Common myeloid progenitor, CD34-positive (primary cell): Measurements from ENCODE around the gene FGFRL1.

Experiments
- CTCF ChIA-PET: fragments of 350-600 bp; sonication (Branson Sonifier 250); formaldehyde crosslinking; loops from one replicate; lab custom pipeline; 2021; ENCODE audit warnings: antibody characterized with exemption; lab: Charles Lee
- POLR2A ChIA-PET: fragments of 350-600 bp; sonication (Branson Sonifier 250); formaldehyde crosslinking; loops from one replicate; lab custom pipeline; 2021; ENCODE audit warnings: antibody characterized with exemption; lab: Charles Lee
- DNase-seq, 3 donors: peaks; one replicate each; pipeline versions ENCODE4 v3.0.0 to v3.0.0-alpha.2; 2013
- H3K27ac ChIP-seq, 2 experiments: 1 replicate in 1 of 2; 2 replicates in 1 of 2; pipeline ENCODE4 v1.7.0; 2013; ENCODE audit warnings: inconsistent platforms in 2 of 2, low read length in 2 of 2, mild to moderate bottlenecking in 2 of 2, low read depth in 1 of 2, moderate library complexity in 1 of 2; ENCODE audit not compliant: severe bottlenecking in 2 of 2, insufficient read depth in 1 of 2, poor library complexity in 1 of 2
- H3K27me3 ChIP-seq, 5 experiments: replicated peaks in 2 of 5; 1 replicate in 3 of 5; 2 replicates in 2 of 5; pipeline versions ENCODE4 v1.6.1 to v1.7.0; 2013; ENCODE audit warnings: low read length in 4 of 5, mild to moderate bottlenecking in 2 of 5, moderate library complexity in 2 of 5, inconsistent platforms in 1 of 5; ENCODE audit not compliant: insufficient read depth in 5 of 5, control insufficient read depth in 4 of 5
- H3K36me3 ChIP-seq, 4 experiments: 1 replicate in 2 of 4; 2 replicates in 2 of 4; pipeline versions ENCODE4 v1.6.1 to v1.7.0; 2013; ENCODE audit warnings: low read length in 3 of 4, control low read depth in 1 of 4, mild to moderate bottlenecking in 1 of 4; ENCODE audit not compliant: control insufficient read depth in 4 of 4, insufficient read depth in 4 of 4
- H3K4me1 ChIP-seq, 4 experiments: 1 replicate in 3 of 4; 2 replicates in 1 of 4; pipeline versions ENCODE4 v1.6.1 to v1.7.1; 2013; ENCODE audit warnings: low read length in 3 of 4, mild to moderate bottlenecking in 3 of 4, control low read depth in 1 of 4, inconsistent platforms in 1 of 4, moderate library complexity in 1 of 4; ENCODE audit not compliant: control insufficient read depth in 4 of 4, insufficient read depth in 4 of 4; ENCODE audit errors: control extremely low read depth in 1 of 4
- H3K4me3 ChIP-seq, 7 experiments: 1 replicate in 4 of 7; 2 replicates in 3 of 7; pipeline versions ENCODE4 v1.5.1 to v1.7.0; 2013; ENCODE audit warnings: mild to moderate bottlenecking in 7 of 7, low read length in 6 of 7, moderate library complexity in 6 of 7, inconsistent platforms in 2 of 7, low read depth in 2 of 7, control low read depth in 1 of 7; ENCODE audit not compliant: insufficient read depth in 4 of 7, control insufficient read depth in 1 of 7; ENCODE audit errors: extremely low read depth in 1 of 7
- H3K9me3 ChIP-seq, 5 experiments: 1 replicate in 4 of 5; 2 replicates in 1 of 5; pipeline versions ENCODE4 v1.6.1 to v1.7.1; 2013; ENCODE audit warnings: low read length in 4 of 5, mild to moderate bottlenecking in 2 of 5, inconsistent platforms in 1 of 5, low read depth in 1 of 5, moderate library complexity in 1 of 5; ENCODE audit not compliant: control insufficient read depth in 4 of 5, insufficient read depth in 2 of 5; ENCODE audit errors: control extremely low read depth in 1 of 5
- WGBS: methylation state at CpG from one replicate; pipeline ENCODE4 v1.1.5; 2013; ENCODE audit not compliant: insufficient coverage; 5-methylcytosine and 5-hydroxymethylcytosine counted together

Gene FGFRL1

DNA sequence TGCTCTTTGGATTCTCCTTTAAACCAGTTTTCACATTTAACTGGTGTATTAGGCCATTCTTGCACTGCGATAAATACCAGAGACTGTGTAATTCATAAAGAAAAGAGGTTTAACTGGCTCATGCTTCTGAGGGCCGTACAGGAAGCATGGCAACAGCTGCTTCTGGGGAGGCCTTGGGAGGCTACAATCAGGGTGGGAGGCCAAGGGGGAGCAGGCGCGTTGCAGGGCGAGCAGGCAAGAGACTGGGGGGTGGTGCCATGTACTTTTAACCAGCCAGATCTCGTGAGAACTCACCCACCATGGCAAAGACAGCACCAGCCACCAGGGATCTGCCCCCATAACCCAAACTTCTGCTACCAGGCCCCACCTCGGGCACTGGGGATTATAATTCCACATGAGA, 63.8 kb downstream of the FGFRL1 start:
- Histone ChIP-seq H3K4me3 (no peak overlapping the region), H3K9me3 (peaks cover 0 to 3% (median 0%) of the 10 kb centered on the region in 5 experiments), H3K4me1 (peaks cover 0 to 3% (median 1%) of the 10 kb centered on the region in 4 experiments), H3K36me3 (no peaks in the 10 kb centered on the region), H3K27ac (no peak overlapping the region), H3K27me3 (peaks cover 0 to 8% (median 3%) of the 10 kb centered on the region in 5 experiments)
- ChIA-PET CTCF (no interaction called here), POLR2A (no interaction called here)
- WGBS: 84% methylated on average over 7 of the region's 7 CpGs
- no peak for DNase-seq

DNA sequence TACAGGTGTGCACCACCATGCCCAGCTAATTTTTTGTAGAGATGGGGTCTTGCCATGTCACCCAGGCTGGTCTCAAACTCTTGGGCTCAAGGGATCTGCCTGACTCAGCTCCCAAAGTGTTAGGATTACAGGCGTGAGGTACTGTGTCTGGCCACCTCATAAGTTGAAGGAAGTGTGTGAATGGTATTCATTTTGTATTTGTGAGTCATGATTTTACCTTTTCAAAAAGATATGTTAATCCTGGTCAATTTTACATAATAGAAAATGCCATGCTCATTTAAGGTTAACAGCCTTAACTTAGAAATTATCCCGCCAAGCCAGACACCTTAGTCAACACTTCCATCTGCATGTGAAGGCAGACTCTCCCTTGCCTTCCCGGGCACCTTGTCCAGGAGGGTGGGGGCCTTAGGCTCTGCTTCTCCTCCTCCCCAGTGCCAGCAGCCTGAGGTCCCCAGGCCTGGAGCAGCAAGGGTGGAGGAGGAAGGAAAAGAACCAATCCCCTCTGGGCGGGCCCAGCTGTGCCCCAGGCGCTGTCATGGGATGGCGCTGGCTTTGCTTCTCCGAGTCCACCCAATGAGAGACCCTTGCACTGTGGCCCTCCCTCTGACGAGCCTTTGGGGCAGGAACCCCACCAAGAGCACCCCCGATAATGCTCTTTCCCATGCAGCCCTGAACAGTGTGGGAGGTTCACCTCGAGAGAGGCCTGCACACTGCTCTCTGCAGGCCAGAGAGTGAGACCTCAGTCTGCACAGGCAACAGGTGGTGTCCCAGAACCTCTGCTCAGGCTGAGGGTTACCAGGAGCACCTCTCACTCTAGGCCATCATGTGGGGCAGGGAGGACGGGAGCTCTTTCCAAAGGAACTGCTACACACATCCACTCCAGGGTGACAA, 64.6 kb downstream of the FGFRL1 start:
- no peaks in the 10 kb centered on the region for H3K36me3 ChIP-seq
- CTCF ChIA-PET: interaction anchor here (0.6 kb wide), 1 partner anchor 8 kb away, joined by 3 read pairs; no protein-coding TSS in a partner anchor
- H3K4me3 ChIP-seq: no peak overlapping the region
- H3K27ac ChIP-seq: no peak overlapping the region
- WGBS: 88% methylated on average over 11 of the region's 11 CpGs
- H3K4me1 ChIP-seq: peaks cover 0 to 3% (median 1%) of the 10 kb centered on the region in 4 experiments
- POLR2A ChIA-PET: no interaction called here
- peaks cover 0 to 6% (median 0%) of the 10 kb centered on the region in 5 experiments for H3K9me3 ChIP-seq
- no peak for DNase-seq
- H3K27me3 ChIP-seq: peaks cover 0 to 14% (median 6%) of the 10 kb centered on the region in 5 experiments
